ENCODE results near the gene GIGYF2. TPM values are rescaled to one million over a fixed set of nuclear protein-coding genes. Genes with fewer than 3 reads are reported as not detected.

The GIGYF2 gene
- total RNA-seq, 1 donor, result 57.2 TPM

DNA sequence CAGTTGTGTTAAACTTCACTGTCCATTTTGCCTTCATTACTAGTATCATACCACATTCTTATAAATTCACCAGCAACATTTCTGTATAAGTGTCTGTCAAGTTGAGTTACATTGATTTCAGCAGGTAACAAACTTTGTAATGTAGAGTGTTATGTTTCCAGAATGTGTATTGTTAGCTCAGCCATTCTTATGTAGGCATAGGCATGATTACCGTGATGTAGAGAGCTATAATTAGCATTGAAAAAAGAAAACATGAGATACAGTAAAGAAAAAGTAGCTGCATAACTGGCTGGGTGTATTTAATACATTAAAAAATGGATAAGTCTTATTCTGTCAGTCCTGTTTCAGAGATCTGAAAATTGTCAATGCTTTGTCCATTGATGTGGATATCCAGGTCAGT, 70.7 kb downstream of the GIGYF2 start:
- Histone ChIP-seq H3K9me3 (ENCODE audit: low read depth, low read length) (no peaks in the 10 kb centered on the region), H3K27me3 (ENCODE audit: insufficient read depth, low read length) (no peaks in the 10 kb centered on the region), H4K20me1 (ENCODE audit: insufficient read depth, low read length) (no peaks in the 10 kb centered on the region), H3K79me2 (ENCODE audit: insufficient read depth, low read length) (peaks cover 3% of the 10 kb centered on the region), H3K4me1 (ENCODE audit: insufficient read depth, low read length) (peaks cover 6% of the 10 kb centered on the region), H3K4me2 (ENCODE audit: insufficient read depth, low read length) (no peak overlapping the region), H3K36me3 (ENCODE audit: insufficient read depth, low read length) (peaks cover 45% of the 10 kb centered on the region), H3K4me3 (ENCODE audit: insufficient read depth, low read length) (no peak overlapping the region), H3K27ac (ENCODE audit: low read depth, low read length) (no peak overlapping the region), H2AFZ (ENCODE audit: low read length) (no peak overlapping the region)
- TF ChIP-seq, protein P1, sequence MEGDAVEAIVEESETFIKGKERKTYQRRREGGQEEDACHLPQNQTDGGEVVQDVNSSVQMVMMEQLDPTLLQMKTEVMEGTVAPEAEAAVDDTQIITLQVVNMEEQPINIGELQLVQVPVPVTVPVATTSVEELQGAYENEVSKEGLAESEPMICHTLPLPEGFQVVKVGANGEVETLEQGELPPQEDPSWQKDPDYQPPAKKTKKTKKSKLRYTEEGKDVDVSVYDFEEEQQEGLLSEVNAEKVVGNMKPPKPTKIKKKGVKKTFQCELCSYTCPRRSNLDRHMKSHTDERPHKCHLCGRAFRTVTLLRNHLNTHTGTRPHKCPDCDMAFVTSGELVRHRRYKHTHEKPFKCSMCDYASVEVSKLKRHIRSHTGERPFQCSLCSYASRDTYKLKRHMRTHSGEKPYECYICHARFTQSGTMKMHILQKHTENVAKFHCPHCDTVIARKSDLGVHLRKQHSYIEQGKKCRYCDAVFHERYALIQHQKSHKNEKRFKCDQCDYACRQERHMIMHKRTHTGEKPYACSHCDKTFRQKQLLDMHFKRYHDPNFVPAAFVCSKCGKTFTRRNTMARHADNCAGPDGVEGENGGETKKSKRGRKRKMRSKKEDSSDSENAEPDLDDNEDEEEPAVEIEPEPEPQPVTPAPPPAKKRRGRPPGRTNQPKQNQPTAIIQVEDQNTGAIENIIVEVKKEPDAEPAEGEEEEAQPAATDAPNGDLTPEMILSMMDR (IDR thresholded peaks at IDR 0.05; ENCODE audit: extremely low read depth, low read depth, low read length), result no peak
- DNase-seq (ENCODE audit: insufficient read length, low spot score, missing footprints), result no peak

DNA sequence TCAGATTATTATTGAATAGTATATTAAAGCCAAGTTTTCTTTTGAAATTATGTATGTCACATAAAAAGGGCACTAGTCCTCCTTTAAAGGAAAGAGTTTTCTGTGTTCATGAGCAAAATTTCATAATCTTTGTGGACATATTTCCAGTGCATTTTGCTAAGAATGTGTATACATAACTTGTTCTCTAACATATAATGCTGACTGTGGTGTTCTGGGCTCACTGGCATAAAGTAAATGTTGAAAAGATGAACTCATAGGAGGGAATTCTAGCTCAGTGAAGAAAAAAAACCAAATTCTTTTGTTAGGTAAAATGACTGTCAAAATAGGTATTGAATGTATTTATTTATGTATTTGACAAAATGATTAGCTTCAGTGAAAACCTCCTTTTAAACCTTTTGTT, 73.1 kb downstream of the GIGYF2 start:
- H3K36me3 ChIP-seq (ENCODE audit: insufficient read depth, low read length), result peaks cover 24% of the 10 kb centered on the region
- H3K79me2 ChIP-seq (ENCODE audit: insufficient read depth, low read length), result peaks cover 3% of the 10 kb centered on the region
- no peak overlapping the region for H3K27ac ChIP-seq (ENCODE audit: low read depth, low read length)
- H3K4me2 ChIP-seq (ENCODE audit: insufficient read depth, low read length), result no peak overlapping the region
- H3K4me1 ChIP-seq (ENCODE audit: insufficient read depth, low read length), result peaks cover 6% of the 10 kb centered on the region
- H3K9me3 ChIP-seq (ENCODE audit: low read depth, low read length), result no peaks in the 10 kb centered on the region
- no peak overlapping the region for H3K4me3 ChIP-seq (ENCODE audit: insufficient read depth, low read length)
- H2AFZ ChIP-seq (ENCODE audit: low read length), result no peak overlapping the region
- no peaks in the 10 kb centered on the region for H4K20me1 ChIP-seq (ENCODE audit: insufficient read depth, low read length)
- H3K27me3 ChIP-seq (ENCODE audit: insufficient read depth, low read length), result no peaks in the 10 kb centered on the region
- TF ChIP-seq, protein P1 (IDR thresholded peaks at IDR 0.05; ENCODE audit: extremely low read depth, low read depth, low read length), result no peak
- DNase-seq (ENCODE audit: insufficient read length, low spot score, missing footprints), result no peak

DNA sequence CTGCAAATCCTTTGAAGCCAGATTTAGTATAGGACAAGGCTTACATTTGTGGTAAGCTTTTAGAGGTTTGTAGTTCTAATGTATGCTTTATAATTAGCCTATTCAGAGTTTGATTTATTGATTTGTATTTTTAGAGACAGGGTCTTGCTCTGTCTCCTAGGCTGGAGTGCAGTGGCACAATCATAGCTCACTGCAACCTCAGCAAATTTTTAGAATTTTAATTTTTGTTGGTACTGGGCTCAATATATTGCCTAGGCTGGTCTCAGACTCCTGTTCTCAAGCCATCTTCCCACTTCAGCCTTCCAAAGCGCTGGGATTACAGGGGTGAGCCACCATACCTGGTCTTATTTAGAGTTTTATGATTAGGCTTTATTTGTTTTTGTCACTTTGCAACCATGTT, 74.7 kb downstream of the GIGYF2 start:
- H3K79me2 ChIP-seq (ENCODE audit: insufficient read depth, low read length), result peaks cover 3% of the 10 kb centered on the region
- H3K4me2 ChIP-seq (ENCODE audit: insufficient read depth, low read length), result no peak overlapping the region
- no peak overlapping the region for H3K27ac ChIP-seq (ENCODE audit: low read depth, low read length)
- H3K36me3 ChIP-seq (ENCODE audit: insufficient read depth, low read length), result peaks cover 24% of the 10 kb centered on the region
- H3K4me1 ChIP-seq (ENCODE audit: insufficient read depth, low read length), result peaks cover 1% of the 10 kb centered on the region
- no peaks in the 10 kb centered on the region for H3K9me3 ChIP-seq (ENCODE audit: low read depth, low read length)
- H4K20me1 ChIP-seq (ENCODE audit: insufficient read depth, low read length), result no peaks in the 10 kb centered on the region
- H2AFZ ChIP-seq (ENCODE audit: low read length), result no peak overlapping the region
- DNase-seq (ENCODE audit: insufficient read length, low spot score, missing footprints), result no peak
- H3K27me3 ChIP-seq (ENCODE audit: insufficient read depth, low read length), result no peaks in the 10 kb centered on the region
- H3K4me3 ChIP-seq (ENCODE audit: insufficient read depth, low read length), result no peak overlapping the region
- TF ChIP-seq, protein P1 (IDR thresholded peaks at IDR 0.05; ENCODE audit: extremely low read depth, low read depth, low read length), result no peak

DNA sequence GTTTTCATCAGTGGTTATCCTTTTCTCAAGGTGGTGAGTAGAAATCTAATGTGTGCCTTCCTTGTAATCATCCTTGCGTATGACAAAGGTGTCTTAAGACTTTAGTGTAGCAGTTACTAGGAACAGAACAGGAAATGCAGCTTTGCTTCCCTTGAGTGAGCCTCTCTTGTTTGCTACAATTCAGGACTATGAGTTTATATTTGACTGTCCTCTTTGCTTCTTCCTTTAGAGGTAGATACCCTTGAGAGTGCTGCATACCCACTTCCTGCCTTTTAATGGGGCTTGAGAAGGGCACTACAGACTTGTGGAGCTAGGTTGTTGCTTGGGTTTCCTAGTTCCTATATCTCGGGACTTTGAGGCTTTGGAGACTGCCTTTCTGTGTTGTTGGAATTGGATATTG, 75.4 kb downstream of the GIGYF2 start:
- no peak overlapping the region for H2AFZ ChIP-seq (ENCODE audit: low read length)
- H3K36me3 ChIP-seq (ENCODE audit: insufficient read depth, low read length), result peaks cover 24% of the 10 kb centered on the region
- H3K27ac ChIP-seq (ENCODE audit: low read depth, low read length), result no peak overlapping the region
- no peak for DNase-seq (ENCODE audit: insufficient read length, low spot score, missing footprints)
- no peak overlapping the region for H3K4me3 ChIP-seq (ENCODE audit: insufficient read depth, low read length)
- TF ChIP-seq, protein P1 (IDR thresholded peaks at IDR 0.05; ENCODE audit: extremely low read depth, low read depth, low read length), result no peak
- H3K79me2 ChIP-seq (ENCODE audit: insufficient read depth, low read length), result peaks cover 3% of the 10 kb centered on the region
- H3K9me3 ChIP-seq (ENCODE audit: low read depth, low read length), result no peaks in the 10 kb centered on the region
- H3K4me1 ChIP-seq (ENCODE audit: insufficient read depth, low read length), result no peaks in the 10 kb centered on the region
- no peaks in the 10 kb centered on the region for H4K20me1 ChIP-seq (ENCODE audit: insufficient read depth, low read length)
- no peaks in the 10 kb centered on the region for H3K27me3 ChIP-seq (ENCODE audit: insufficient read depth, low read length)
- no peak overlapping the region for H3K4me2 ChIP-seq (ENCODE audit: insufficient read depth, low read length)

Data from osteoblast (primary cell).